Measurements from ENCODE around the gene OPRL1.

DNA sequence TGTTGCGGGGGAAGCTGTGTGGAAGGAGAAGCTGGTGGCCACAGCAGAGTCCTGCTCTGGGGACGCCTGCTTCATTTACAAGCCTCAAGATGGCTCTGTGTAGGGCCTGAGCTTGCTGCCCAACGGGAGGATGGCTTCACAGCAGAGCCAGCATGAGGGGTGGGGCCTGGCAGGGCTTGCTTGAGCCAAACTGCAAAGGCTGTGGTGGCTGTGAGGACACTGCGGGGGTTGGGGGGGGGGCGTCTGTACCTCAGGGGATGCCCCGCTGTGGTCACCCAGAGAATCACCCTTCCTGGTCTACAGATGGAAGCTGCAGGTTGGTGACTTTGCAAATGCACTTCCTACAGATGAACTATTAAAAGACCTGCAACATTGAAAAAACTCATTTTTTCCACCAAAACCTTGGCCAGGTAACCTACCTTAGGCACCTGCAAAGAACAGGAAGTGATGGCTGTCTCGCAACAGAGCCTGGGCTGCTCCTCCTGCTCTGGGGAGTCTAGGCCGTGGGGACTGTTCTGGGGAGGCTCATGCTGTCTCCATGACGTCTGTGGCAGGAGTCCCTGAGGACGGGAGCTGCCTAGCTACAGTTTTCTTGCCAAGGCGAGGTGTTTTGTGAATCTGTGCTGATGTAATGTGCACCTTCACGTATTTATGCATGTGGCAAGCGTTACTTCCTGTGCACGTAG, 20.1 kb downstream of the OPRL1 start:
- TF ChIP-seq, protein P1, sequence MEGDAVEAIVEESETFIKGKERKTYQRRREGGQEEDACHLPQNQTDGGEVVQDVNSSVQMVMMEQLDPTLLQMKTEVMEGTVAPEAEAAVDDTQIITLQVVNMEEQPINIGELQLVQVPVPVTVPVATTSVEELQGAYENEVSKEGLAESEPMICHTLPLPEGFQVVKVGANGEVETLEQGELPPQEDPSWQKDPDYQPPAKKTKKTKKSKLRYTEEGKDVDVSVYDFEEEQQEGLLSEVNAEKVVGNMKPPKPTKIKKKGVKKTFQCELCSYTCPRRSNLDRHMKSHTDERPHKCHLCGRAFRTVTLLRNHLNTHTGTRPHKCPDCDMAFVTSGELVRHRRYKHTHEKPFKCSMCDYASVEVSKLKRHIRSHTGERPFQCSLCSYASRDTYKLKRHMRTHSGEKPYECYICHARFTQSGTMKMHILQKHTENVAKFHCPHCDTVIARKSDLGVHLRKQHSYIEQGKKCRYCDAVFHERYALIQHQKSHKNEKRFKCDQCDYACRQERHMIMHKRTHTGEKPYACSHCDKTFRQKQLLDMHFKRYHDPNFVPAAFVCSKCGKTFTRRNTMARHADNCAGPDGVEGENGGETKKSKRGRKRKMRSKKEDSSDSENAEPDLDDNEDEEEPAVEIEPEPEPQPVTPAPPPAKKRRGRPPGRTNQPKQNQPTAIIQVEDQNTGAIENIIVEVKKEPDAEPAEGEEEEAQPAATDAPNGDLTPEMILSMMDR (IDR thresholded peaks at IDR 0.05) = no peak
- no peak for TF ChIP-seq POLR2AphosphoS5 (IDR thresholded peaks at IDR 0.05; ENCODE audit: low read depth, low read length)

Measured in Panc1 (cell line).